Upper lobe of left lung (tissue), 6 donors: Measurements from ENCODE around the gene CYTH3. TPM values are rescaled to one million over a fixed set of nuclear protein-coding genes. Genes with fewer than 3 reads are reported as not detected.

Experiments
- ATAC-seq, 2 donors: fragments of 200-7000 bp; cut with Tn5 transposase; one replicate each; pipeline ENCODE4 v1.9.1; 2022; ENCODE audit warnings: mild to moderate bottlenecking in 2 of 2, moderate library complexity in 2 of 2; ENCODE audit not compliant: low FRiP score in 2 of 2
- DNase-seq, 2 donors: peaks; one replicate each; pipeline ENCODE4 v3.0.0-alpha.2; 2019 to 2020
- H3K27ac ChIP-seq, 4 donors: fragments of 200-600 bp; sonication (generic); one replicate each; pipeline ENCODE4 v1.5.1; 2016 to 2019
- H3K27me3 ChIP-seq, 4 donors: fragments of 200-600 bp; sonication (generic); one replicate each; pipeline ENCODE4 v1.5.1; 2017 to 2019
- H3K36me3 ChIP-seq, 4 donors: fragments of 200-600 bp; sonication (generic); one replicate each; pipeline ENCODE4 v1.5.1; 2016 to 2019
- H3K4me1 ChIP-seq, 4 donors: fragments of 200-600 bp; sonication (generic); one replicate each; pipeline ENCODE4 v1.5.1; 2018 to 2019
- H3K4me3 ChIP-seq, 4 donors: fragments of 200-600 bp; sonication (generic); one replicate each; pipeline ENCODE4 v1.5.1; 2017 to 2019; ENCODE audit warnings: mild to moderate bottlenecking in 2 of 4, moderate library complexity in 1 of 4
- H3K9me3 ChIP-seq, 4 donors: fragments of 200-600 bp; sonication (generic); one replicate each; pipeline ENCODE4 v1.5.1; 2018 to 2019
- CTCF ChIP-seq, 6 experiments: fragments of 450-650 bp in 4 of 6; fragments of 200-600 bp in 2 of 6; sonication (generic) in 2 of 6; IDR thresholded peaks; one replicate each; pipeline ENCODE4 v1.5.1; 2016 to 2019; ENCODE audit warnings: antibody characterized with exemption in 6 of 6
- EP300 ChIP-seq, 4 donors: sonication (generic); formaldehyde crosslinking; IDR thresholded peaks; one replicate each; pipeline ENCODE4 v1.5.1; 2017; ENCODE audit warnings: antibody characterized with exemption in 4 of 4, control low read depth in 2 of 4
- POLR2A ChIP-seq, 4 donors: fragments of 450-650 bp; IDR thresholded peaks; one replicate each; pipeline ENCODE4 v1.5.1; 2016 to 2017; ENCODE audit warnings: antibody characterized with exemption in 4 of 4, mild to moderate bottlenecking in 2 of 4
- POLR2AphosphoS5 ChIP-seq, 2 donors: sonication (generic); formaldehyde crosslinking; IDR thresholded peaks; one replicate each; pipeline ENCODE4 v1.5.1; 2017; ENCODE audit warnings: antibody characterized with exemption in 2 of 2
- WGBS, 2 donors: methylation state at CpG; one replicate each; pipeline ENCODE4 v1.1.5; 2017 to 2018; 5-methylcytosine and 5-hydroxymethylcytosine counted together
- total RNA-seq, 6 donors: library from RNA; depleted of rRNA in 4 of 6; stranded (reverse); fragments of >200 nt in 4 of 6; gene quantifications; one replicate each; pipeline versions ENCODE4 v1.1.0 to v1.2.1, GENCODE V29; 2016 to 2021
- donor health status: DM: no; HTN: no; CAD: no; lungs with moderate emphysema.
- donor health status: DM: no; HTN: yes; CAD: no; lungs with severe emphysema.

Gene CYTH3
- total RNA-seq, 6 donors from 2014 or later, result 24.2 to 76.5 (median 32.9) TPM

- Histone ChIP-seq H3K36me3 (no peaks in the 10 kb centered on the region), H3K4me3 (no peak overlapping the region), H3K9me3 (no peaks in the 10 kb centered on the region), H3K4me1 (no peaks in the 10 kb centered on the region), H3K27ac (no peak overlapping the region), H3K27me3 (no peaks in the 10 kb centered on the region)
- TF ChIP-seq CTCF (IDR thresholded peaks at IDR 0.05) (no peak), POLR2AphosphoS5 (IDR thresholded peaks at IDR 0.05) (no peak), EP300 (IDR thresholded peaks at IDR 0.05) (no peak), POLR2A (IDR thresholded peaks at IDR 0.05) (no peak)
- WGBS, 2 donors, result 97 to 99% methylated on average over 5 of the region's 5 CpGs
- ATAC-seq (no peak), DNase-seq (no peak)
Observed at GRCh38 chr7:6279937-6280336, 7.5 kb upstream of the CYTH3 start.

DNA sequence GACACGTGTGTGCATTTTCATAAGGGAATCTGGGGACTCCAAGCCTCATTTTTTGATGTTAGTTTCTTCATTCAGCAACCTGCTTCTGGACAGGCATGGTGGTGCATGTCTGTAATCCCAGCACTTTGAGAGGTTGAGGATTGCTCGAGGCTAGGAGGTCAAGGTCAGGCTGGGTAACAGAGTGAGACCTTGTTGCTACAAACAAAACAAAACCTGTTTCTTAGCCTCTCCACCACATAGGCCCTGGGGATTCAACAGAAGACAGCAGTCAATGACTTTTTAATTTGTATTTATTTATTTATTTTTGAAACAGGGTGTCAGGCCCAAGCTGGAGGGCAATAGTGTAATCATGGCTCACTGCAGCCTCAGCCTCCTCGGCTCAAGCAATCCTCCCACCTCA is 6.9 kb upstream of the CYTH3 start:
- Histone ChIP-seq H3K9me3 (no peaks in the 10 kb centered on the region), H3K36me3 (no peaks in the 10 kb centered on the region), H3K27me3 (no peaks in the 10 kb centered on the region), H3K27ac (no peak overlapping the region), H3K4me1 (no peaks in the 10 kb centered on the region), H3K4me3 (no peak overlapping the region)
- no peak for DNase-seq
- no peak for TF ChIP-seq POLR2A (IDR thresholded peaks at IDR 0.05)
- TF ChIP-seq POLR2AphosphoS5 (IDR thresholded peaks at IDR 0.05), result no peak
- TF ChIP-seq EP300 (IDR thresholded peaks at IDR 0.05), result no peak
- TF ChIP-seq CTCF (IDR thresholded peaks at IDR 0.05), result no peak
- no peak for ATAC-seq
- WGBS, 2 donors, result 68 to 84% methylated on average over 3 of the region's 3 CpGs

DNA sequence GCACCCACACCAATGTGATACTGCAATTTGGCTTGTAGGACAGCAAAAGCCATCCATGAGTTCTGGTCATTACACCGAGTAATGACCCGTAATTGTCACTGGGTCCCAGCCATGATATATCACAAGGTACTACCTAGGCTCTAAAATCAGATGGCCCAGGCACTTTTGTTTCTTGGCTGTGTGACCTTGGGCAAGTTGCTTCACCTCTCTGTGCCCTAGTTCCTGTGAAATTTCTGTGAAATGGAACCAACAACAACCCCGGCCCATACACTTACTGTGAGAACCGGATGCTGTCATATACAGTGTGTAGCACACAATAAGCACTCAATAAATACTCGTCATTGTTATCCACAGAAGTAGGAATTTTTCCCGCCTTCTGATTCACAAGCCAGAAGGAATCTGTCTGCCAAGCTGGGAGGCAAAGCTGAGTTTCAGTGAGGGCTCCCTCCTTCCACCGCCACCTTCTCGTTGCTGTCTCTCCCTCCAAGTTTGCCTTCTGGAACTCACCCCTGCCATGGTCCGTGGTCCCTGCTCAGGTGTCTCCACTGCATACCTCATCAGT is 6.4 kb upstream of the CYTH3 start:
- ATAC-seq, result no peak
- DNase-seq, result no peak
- H3K4me3 ChIP-seq, result no peak overlapping the region
- no peaks in the 10 kb centered on the region for H3K9me3 ChIP-seq
- TF ChIP-seq POLR2A (IDR thresholded peaks at IDR 0.05), result no peak
- no peak for TF ChIP-seq EP300 (IDR thresholded peaks at IDR 0.05)
- no peak for TF ChIP-seq POLR2AphosphoS5 (IDR thresholded peaks at IDR 0.05)
- no peak for TF ChIP-seq CTCF (IDR thresholded peaks at IDR 0.05)
- H3K36me3 ChIP-seq, result no peaks in the 10 kb centered on the region
- H3K27ac ChIP-seq, result no peak overlapping the region
- no peaks in the 10 kb centered on the region for H3K4me1 ChIP-seq
- H3K27me3 ChIP-seq, result no peaks in the 10 kb centered on the region
- WGBS, 2 donors, result 92 to 94% methylated on average over 8 to 9 of the region's 9 CpGs

GRCh38 chr7:6277476-6277875 is 5.1 kb upstream of the CYTH3 start:
- TF ChIP-seq POLR2A (IDR thresholded peaks at IDR 0.05) (no peak), EP300 (IDR thresholded peaks at IDR 0.05) (no peak), POLR2AphosphoS5 (IDR thresholded peaks at IDR 0.05) (no peak), CTCF (IDR thresholded peaks at IDR 0.05) (no peak)
- Histone ChIP-seq H3K9me3 (no peaks in the 10 kb centered on the region), H3K36me3 (no peaks in the 10 kb centered on the region), H3K27ac (no peak overlapping the region), H3K4me1 (peaks cover 4 to 7% (median 6%) of the 10 kb centered on the region in 4 donors), H3K27me3 (no peaks in the 10 kb centered on the region), H3K4me3 (no peak overlapping the region)
- no peak for ATAC-seq
- WGBS, 2 donors, result 84 to 85% methylated on average over 4 of the region's 4 CpGs
- no peak for DNase-seq

DNA sequence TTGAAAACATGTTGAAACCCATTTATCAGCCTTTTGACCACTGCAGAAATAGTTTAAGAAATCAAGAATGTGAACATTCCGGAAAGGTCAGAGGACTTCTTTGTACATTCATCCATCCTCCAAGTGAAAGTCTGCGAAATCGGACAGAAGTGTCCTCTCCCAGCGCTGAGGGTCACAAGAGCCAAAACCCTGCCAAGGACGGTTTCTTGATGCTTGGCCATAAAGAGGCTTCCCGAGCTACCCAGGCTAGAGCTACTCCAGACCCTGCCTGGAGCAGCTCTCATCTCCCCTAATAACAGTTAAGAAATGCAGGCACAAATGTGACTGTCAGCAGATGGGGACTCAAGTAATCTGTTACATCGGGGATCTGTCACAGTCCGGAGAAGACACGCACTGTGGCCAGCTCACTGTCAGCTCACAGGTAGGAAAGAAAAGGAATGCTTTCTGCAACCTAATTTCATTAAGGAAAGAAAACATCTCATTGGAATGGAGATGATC is 4.5 kb upstream of the CYTH3 start:
- H3K4me3 ChIP-seq, result no peak overlapping the region
- DNase-seq (no peak), ATAC-seq (no peak)
- H3K27me3 ChIP-seq, result no peaks in the 10 kb centered on the region
- H3K27ac ChIP-seq, result no peak overlapping the region
- TF ChIP-seq CTCF (IDR thresholded peaks at IDR 0.05) (no peak), POLR2A (IDR thresholded peaks at IDR 0.05) (no peak), EP300 (IDR thresholded peaks at IDR 0.05) (no peak)
- H3K4me1 ChIP-seq, result peaks cover 4 to 7% (median 6%) of the 10 kb centered on the region in 4 donors
- no peaks in the 10 kb centered on the region for H3K9me3 ChIP-seq
- 74 to 75% methylated on average over 9 of the region's 9 CpGs for WGBS, 2 donors
- no peaks in the 10 kb centered on the region for H3K36me3 ChIP-seq
